SK-N-SH treated with all-trans-retinoic acid at 6 μM for 48 hours (cell line): ENCODE results near the gene TM4SF20.

Experiments used
- ATAC-seq: fragments of 200-7000 bp; cut with Tn5 transposase; 3 replicates; pipeline ENCODE4 v1.9.1; 2020; ENCODE audit warnings: mild to moderate bottlenecking, moderate library complexity
- ARNTL ChIP-seq: fragments of 450-650 bp; formaldehyde crosslinking; IDR thresholded peaks from 2 replicates; pipeline ENCODE4 v1.5.0; 2020; ENCODE audit warnings: low read depth, mild to moderate bottlenecking, moderate library complexity, borderline replicate concordance
- BACH2 ChIP-seq: fragments of 250-450 bp; sonication (Bioruptor Pico); IDR thresholded peaks from 2 replicates; pipeline ENCODE4 v1.9.0; 2021; ENCODE audit warnings: mild to moderate bottlenecking, borderline replicate concordance
- CREB5 ChIP-seq: fragments of 250-450 bp; sonication (Bioruptor Pico); IDR thresholded peaks from 2 replicates; pipeline ENCODE4 v1.5.1; 2020; ENCODE audit warnings: low read depth, mild to moderate bottlenecking, moderate library complexity
- CSDC2 ChIP-seq: fragments of 250-450 bp; sonication (Bioruptor Pico); IDR thresholded peaks from 2 replicates; pipeline ENCODE4 v1.5.0; 2020; ENCODE audit warnings: mild to moderate bottlenecking, moderate library complexity
- ESRRG ChIP-seq: fragments of 250-450 bp; sonication (Bioruptor Pico); IDR thresholded peaks from 2 replicates; pipeline ENCODE4 v1.6.1; 2021; ENCODE audit warnings: mild to moderate bottlenecking
- GLIS3 ChIP-seq: fragments of 250-450 bp; sonication (Bioruptor Pico); IDR thresholded peaks from 2 replicates; pipeline ENCODE4 v1.5.0; 2020; ENCODE audit warnings: mild to moderate bottlenecking, moderate library complexity
- ISL1 ChIP-seq: fragments of 250-450 bp; sonication (Bioruptor Pico); IDR thresholded peaks from 2 replicates; pipeline ENCODE4 v2.1.2; 2022; ENCODE audit warnings: mild to moderate bottlenecking, moderate library complexity
- OSR1 ChIP-seq: fragments of 250-450 bp; sonication (Bioruptor Pico); IDR thresholded peaks from 2 replicates; pipeline ENCODE4 v1.8.0; 2022; ENCODE audit warnings: moderate library complexity, mild to moderate bottlenecking, inconsistent platforms
- PPARA ChIP-seq: fragments of 250-450 bp; sonication (Bioruptor Pico); IDR thresholded peaks from 2 replicates; pipeline ENCODE4 v1.5.0; 2020; ENCODE audit warnings: mild to moderate bottlenecking, borderline replicate concordance
- RARB ChIP-seq: fragments of 250-450 bp; sonication (Bioruptor Pico); IDR thresholded peaks from 2 replicates; pipeline ENCODE4 v1.8.0; 2021; ENCODE audit warnings: mild to moderate bottlenecking, moderate library complexity
- TOX ChIP-seq: fragments of 250-450 bp; sonication (Bioruptor Pico); IDR thresholded peaks from 2 replicates; pipeline ENCODE4 v1.8.0; 2021; ENCODE audit warnings: mild to moderate bottlenecking, moderate library complexity, borderline replicate concordance
- TSHZ2 ChIP-seq: fragments of 250-450 bp; sonication (Bioruptor Pico); IDR thresholded peaks from 2 replicates; pipeline ENCODE4 v1.5.0; 2020; ENCODE audit warnings: mild to moderate bottlenecking, moderate library complexity
- ZC3H10 ChIP-seq: fragments of 250-450 bp; sonication (Bioruptor Pico); IDR thresholded peaks from 2 replicates; pipeline ENCODE4 v1.5.1; 2021; ENCODE audit warnings: mild to moderate bottlenecking, moderate library complexity
- ZFP3 ChIP-seq: fragments of 250-450 bp; sonication (Bioruptor Pico); IDR thresholded peaks from 2 replicates; pipeline ENCODE4 v1.5.0; 2020; ENCODE audit warnings: mild to moderate bottlenecking, moderate library complexity
- ZFP30 ChIP-seq: fragments of 450-650 bp; formaldehyde crosslinking; IDR thresholded peaks from 2 replicates; pipeline ENCODE4 v1.5.0; 2022; ENCODE audit warnings: mild to moderate bottlenecking, moderate library complexity
- ZNF70 ChIP-seq: fragments of 450-650 bp; formaldehyde crosslinking; IDR thresholded peaks from 2 replicates; pipeline ENCODE4 v1.5.0; 2020; ENCODE audit warnings: mild to moderate bottlenecking, moderate library complexity
- ZNF8 ChIP-seq: fragments of 450-650 bp; formaldehyde crosslinking; IDR thresholded peaks from 2 replicates; pipeline ENCODE4 v1.5.0; 2020; ENCODE audit warnings: mild to moderate bottlenecking, moderate library complexity
- TF ChIP-seq, protein P1 (sequence below): fragments of 250-450 bp; sonication (Bioruptor Pico); IDR thresholded peaks from 2 replicates; pipeline ENCODE4 v1.5.1; 2021; ENCODE audit warnings: mild to moderate bottlenecking, moderate library complexity
- TF ChIP-seq, protein P2 (sequence below): fragments of 250-450 bp; sonication (Bioruptor Pico); IDR thresholded peaks from 2 replicates; pipeline ENCODE4 v1.8.0; 2021; ENCODE audit warnings: low read depth, mild to moderate bottlenecking, moderate library complexity, borderline replicate concordance

Gene TM4SF20

GRCh38 chr2:227395556-227395955 is 16.4 kb upstream of the TM4SF20 start (continued):
- TF ChIP-seq ZNF70 (CRISPR knock-in tag) (no peak), PPARA (CRISPR knock-in tag) (no peak), GLIS3 (CRISPR knock-in tag) (no peak), OSR1 (no peak), ISL1 (no peak), ZC3H10 (CRISPR knock-in tag) (no peak), BACH2 (CRISPR knock-in tag) (no peak)

- no peak for TF ChIP-seq ISL1
- TF ChIP-seq ZNF70 (CRISPR knock-in tag), result no peak
- no peak for TF ChIP-seq TOX (CRISPR knock-in tag)
- TF ChIP-seq TSHZ2 (CRISPR knock-in tag), result no peak
- no peak for TF ChIP-seq ARNTL
- TF ChIP-seq PPARA (CRISPR knock-in tag), result no peak
- no peak for TF ChIP-seq GLIS3 (CRISPR knock-in tag)
- TF ChIP-seq, protein P1, sequence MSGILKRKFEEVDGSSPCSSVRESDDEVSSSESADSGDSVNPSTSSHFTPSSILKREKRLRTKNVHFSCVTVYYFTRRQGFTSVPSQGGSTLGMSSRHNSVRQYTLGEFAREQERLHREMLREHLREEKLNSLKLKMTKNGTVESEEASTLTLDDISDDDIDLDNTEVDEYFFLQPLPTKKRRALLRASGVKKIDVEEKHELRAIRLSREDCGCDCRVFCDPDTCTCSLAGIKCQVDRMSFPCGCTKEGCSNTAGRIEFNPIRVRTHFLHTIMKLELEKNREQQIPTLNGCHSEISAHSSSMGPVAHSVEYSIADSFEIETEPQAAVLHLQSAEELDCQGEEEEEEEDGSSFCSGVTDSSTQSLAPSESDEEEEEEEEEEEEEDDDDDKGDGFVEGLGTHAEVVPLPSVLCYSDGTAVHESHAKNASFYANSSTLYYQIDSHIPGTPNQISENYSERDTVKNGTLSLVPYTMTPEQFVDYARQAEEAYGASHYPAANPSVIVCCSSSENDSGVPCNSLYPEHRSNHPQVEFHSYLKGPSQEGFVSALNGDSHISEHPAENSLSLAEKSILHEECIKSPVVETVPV (CRISPR knock-in tag), result no peak
- TF ChIP-seq BACH2 (CRISPR knock-in tag), result no peak
- no peak for TF ChIP-seq ESRRG
- TF ChIP-seq, protein P2, sequence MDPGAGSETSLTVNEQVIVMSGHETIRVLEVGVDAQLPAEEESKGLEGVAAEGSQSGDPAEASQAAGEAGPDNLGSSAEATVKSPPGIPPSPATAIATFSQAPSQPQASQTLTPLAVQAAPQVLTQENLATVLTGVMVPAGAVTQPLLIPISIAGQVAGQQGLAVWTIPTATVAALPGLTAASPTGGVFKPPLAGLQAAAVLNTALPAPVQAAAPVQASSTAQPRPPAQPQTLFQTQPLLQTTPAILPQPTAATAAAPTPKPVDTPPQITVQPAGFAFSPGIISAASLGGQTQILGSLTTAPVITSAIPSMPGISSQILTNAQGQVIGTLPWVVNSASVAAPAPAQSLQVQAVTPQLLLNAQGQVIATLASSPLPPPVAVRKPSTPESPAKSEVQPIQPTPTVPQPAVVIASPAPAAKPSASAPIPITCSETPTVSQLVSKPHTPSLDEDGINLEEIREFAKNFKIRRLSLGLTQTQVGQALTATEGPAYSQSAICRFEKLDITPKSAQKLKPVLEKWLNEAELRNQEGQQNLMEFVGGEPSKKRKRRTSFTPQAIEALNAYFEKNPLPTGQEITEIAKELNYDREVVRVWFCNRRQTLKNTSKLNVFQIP (CRISPR knock-in tag), result no peak
- no peak for TF ChIP-seq CREB5 (CRISPR knock-in tag)
- no peak for TF ChIP-seq ZFP30 (CRISPR knock-in tag)
- no peak for TF ChIP-seq ZFP3 (CRISPR knock-in tag)
- no peak for TF ChIP-seq CSDC2 (CRISPR knock-in tag)
- TF ChIP-seq RARB, result no peak
Observed at GRCh38 chr2:227394401-227394800, 15.3 kb upstream of the TM4SF20 start.

GRCh38 chr2:227390468-227391256 is 11.6 kb upstream of the TM4SF20 start:
- no peak for ATAC-seq
- TF ChIP-seq ZFP3 (CRISPR knock-in tag), result no peak
- no peak for TF ChIP-seq ESRRG
- TF ChIP-seq, protein P1 (CRISPR knock-in tag), result no peak
- TF ChIP-seq ZNF8 (CRISPR knock-in tag), result no peak
- TF ChIP-seq CSDC2 (CRISPR knock-in tag), result no peak
- no peak for TF ChIP-seq GLIS3 (CRISPR knock-in tag)
- TF ChIP-seq PPARA (CRISPR knock-in tag), result no peak
- no peak for TF ChIP-seq RARB
- no peak for TF ChIP-seq ISL1

More at GRCh38 chr2:227394401-227394800, 15.3 kb upstream of the TM4SF20 start:
- ATAC-seq, result no peak
